Natural killer cell treated with Interleukin-12 subunit alpha and Interleukin-12 subunit beta and Interleukin-15 and Interleukin-18, amount 100 ng/mL, for 72 hours (primary cell): ENCODE measurements around the gene CD22. TPM values are rescaled to one million over a fixed set of nuclear protein-coding genes. Genes with fewer than 3 reads are reported as not detected.

Source experiments
- ATAC-seq, 2 donors: fragments of 150-1000 bp; cut with Tn5 transposase in 1 of 2; sonication (Bioruptor Pico), chemical (Tn5 transposase) in 1 of 2; 2 replicates each; pipeline ENCODE4 v1.10.0; 2021
- DNase-seq: peaks from one replicate; pipeline ENCODE4 v3.0.0; 2022; ENCODE audit warnings: low spot score
- H3K27ac Mint-ChIP-seq, 2 donors: 1 replicate in 1 of 2; 2 replicates in 1 of 2; pipeline ENCODE4 v1.8.0; 2022; ENCODE audit warnings: mixed read lengths in 2 of 2, mild to moderate bottlenecking in 1 of 2, moderate library complexity in 1 of 2
- H3K27me3 Mint-ChIP-seq, 2 donors: 1 replicate in 1 of 2; 2 replicates in 1 of 2; pipeline ENCODE4 v1.8.0; 2022; ENCODE audit warnings: mixed read lengths in 2 of 2
- H3K36me3 Mint-ChIP-seq: one replicate; pipeline ENCODE4 v1.8.0; 2022; ENCODE audit warnings: mixed read lengths
- H3K4me1 Mint-ChIP-seq, 2 donors: 1 replicate in 1 of 2; 2 replicates in 1 of 2; pipeline ENCODE4 v1.8.0; 2022; ENCODE audit warnings: low read depth in 2 of 2, mixed read lengths in 2 of 2, mild to moderate bottlenecking in 1 of 2
- H3K4me3 Mint-ChIP-seq: one replicate; pipeline ENCODE4 v1.8.0; 2022; ENCODE audit warnings: mixed read lengths
- H3K9me3 Mint-ChIP-seq: 2 replicates; pipeline ENCODE4 v1.8.0; 2022; ENCODE audit warnings: mixed read lengths
- total RNA-seq, 2 donors: library from RNA; stranded (reverse); gene quantifications; one replicate each; pipeline ENCODE4 v1.2.3, GENCODE V29; 2022

Gene CD22
- total RNA-seq, 2 donors from 2014 or later, result 1.1 to 15.0 TPM

DNA sequence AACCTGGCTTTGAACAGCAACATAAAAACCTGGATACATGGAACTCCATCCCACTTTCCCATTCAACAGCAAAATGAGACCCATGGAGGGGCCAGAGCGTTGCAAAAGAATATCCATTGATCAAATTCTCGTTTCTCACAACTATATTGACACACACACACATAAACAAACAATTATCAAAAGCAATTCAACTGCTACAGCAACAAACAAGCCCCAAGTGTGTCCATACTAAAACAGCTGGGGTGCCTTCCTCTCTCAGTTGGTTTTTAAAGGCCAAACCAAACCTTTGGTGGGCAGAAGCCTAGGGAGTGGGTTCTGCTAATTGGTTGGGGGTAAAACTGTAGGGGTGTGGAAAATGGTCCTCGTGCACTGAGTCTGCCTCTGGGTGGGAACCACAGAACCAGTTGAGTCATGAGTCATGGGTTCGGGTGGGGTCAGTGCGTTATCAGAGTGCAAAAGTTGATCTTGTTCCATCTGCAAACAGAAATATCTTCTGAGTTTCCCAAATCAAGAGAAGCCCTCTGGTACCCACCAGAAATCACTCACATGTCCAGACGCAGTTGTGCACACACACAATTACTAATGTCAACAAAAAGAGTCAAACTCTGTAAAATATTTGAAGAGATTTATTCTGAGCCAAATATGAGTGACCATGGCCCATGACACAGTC is 60.3 kb downstream of the CD22 start:
- no peak overlapping the region for H3K4me3 Mint-ChIP-seq
- H3K9me3 Mint-ChIP-seq, result peaks cover 4% of the 10 kb centered on the region
- H3K27me3 Mint-ChIP-seq, result peaks cover 0 to 6% of the 10 kb centered on the region in 2 donors
- DNase-seq (no peak), ATAC-seq (no peak)
- H3K27ac Mint-ChIP-seq, result no peak overlapping the region
- H3K4me1 Mint-ChIP-seq, result no peaks in the 10 kb centered on the region
- peaks cover 12% of the 10 kb centered on the region for H3K36me3 Mint-ChIP-seq

- no peak for DNase-seq
- Mint-ChIP-seq H3K4me1 (no peaks in the 10 kb centered on the region), H3K4me3 (no peak overlapping the region)
Observed at GRCh38 chr19:35392742-35393715, 64.0 kb downstream of the CD22 start.

DNA sequence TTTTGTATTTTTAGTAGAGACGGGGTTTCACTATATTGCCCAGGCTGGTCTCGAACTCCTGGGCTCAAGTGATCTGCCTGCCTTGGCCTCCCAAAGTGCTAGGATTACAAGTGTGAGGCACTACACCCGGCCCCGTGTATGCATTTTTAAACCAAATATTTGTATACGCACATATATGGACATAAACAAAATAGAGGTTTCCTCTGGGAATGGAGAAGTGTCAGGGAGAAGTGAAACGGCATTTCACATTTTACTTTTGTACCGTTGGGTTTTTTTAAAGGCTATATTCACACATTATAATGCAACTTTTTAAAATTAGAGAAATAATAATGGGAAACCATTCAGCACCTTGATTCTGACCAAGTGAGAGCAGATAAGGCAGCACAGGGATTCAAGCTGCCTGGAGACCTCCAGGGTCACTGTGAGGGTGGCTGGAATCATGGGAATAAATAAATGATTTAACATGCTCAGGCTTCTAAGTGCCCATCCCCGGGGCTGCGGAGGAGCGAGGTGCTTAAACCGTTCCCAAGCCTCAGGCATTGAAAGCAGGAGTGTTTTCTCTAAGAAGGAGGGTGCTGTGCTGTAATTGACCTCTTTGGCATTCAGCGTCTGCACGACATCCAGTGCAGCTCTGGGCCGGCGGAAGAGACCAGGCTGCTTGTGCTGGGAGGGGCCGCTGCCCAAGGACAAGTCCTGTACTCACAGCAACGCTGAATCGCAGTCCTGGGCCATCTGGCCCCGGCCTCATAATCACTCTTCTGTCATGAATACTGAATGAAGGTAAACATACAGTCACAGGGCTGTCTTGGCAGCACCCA is 66.6 kb downstream of the CD22 start:
- Mint-ChIP-seq H3K9me3 (no peaks in the 10 kb centered on the region), H3K27me3 (no peaks in the 10 kb centered on the region), H3K4me1 (no peaks in the 10 kb centered on the region), H3K27ac (no peak overlapping the region), H3K4me3 (no peak overlapping the region), H3K36me3 (no peaks in the 10 kb centered on the region)
- DNase-seq, result no peak
- ATAC-seq, result no peak

More at GRCh38 chr19:35392742-35393715, 64.0 kb downstream of the CD22 start:
- no peaks in the 10 kb centered on the region for H3K36me3 Mint-ChIP-seq
- no peak for ATAC-seq
- no peaks in the 10 kb centered on the region for H3K27me3 Mint-ChIP-seq
- no peaks in the 10 kb centered on the region for H3K9me3 Mint-ChIP-seq
- no peak overlapping the region for H3K27ac Mint-ChIP-seq

- no peak overlapping the region for H3K4me3 Mint-ChIP-seq
- no peak for ATAC-seq
- no peaks in the 10 kb centered on the region for H3K4me1 Mint-ChIP-seq
- H3K27ac Mint-ChIP-seq, result no peak overlapping the region
- no peaks in the 10 kb centered on the region for H3K9me3 Mint-ChIP-seq
- no peak for DNase-seq
- H3K36me3 Mint-ChIP-seq, result no peaks in the 10 kb centered on the region
- no peaks in the 10 kb centered on the region for H3K27me3 Mint-ChIP-seq
Observed at GRCh38 chr19:35396240-35396885, 67.4 kb downstream of the CD22 start.

Other genes starting within 250 kb of the CD22 start
- gene FXYD3, start 213.4 kb upstream of the CD22 start, total RNA-seq, result not detected
- gene LGI4, start 194.1 kb upstream of the CD22 start, total RNA-seq, result not detected
- gene FXYD1, start 190.4 kb upstream of the CD22 start, total RNA-seq, result not detected
- not detected for gene FXYD7, start 185.9 kb upstream of the CD22 start, total RNA-seq
- 100 to 1,000 TPM; 141 to 236 TPM for gene FXYD5, start 174.5 kb upstream of the CD22 start, total RNA-seq
- gene FAM187B, start 100.4 kb upstream of the CD22 start, total RNA-seq, result not detected
- 1 to 10 TPM; 1.5 to 2.7 TPM for gene LSR, start 80.2 kb upstream of the CD22 start, total RNA-seq
- 100 to 1,000 TPM in 1 of 2 donors, 10 to 100 TPM in 1; 90.4 to 102 TPM for gene USF2, start 60.2 kb upstream of the CD22 start, total RNA-seq
- 1 to 10 TPM in 1 of 2 donors, under 1 TPM in 1; 0.92 to 2.4 TPM for gene HAMP, start 46.7 kb upstream of the CD22 start, total RNA-seq
- gene MAG, start 37.0 kb upstream of the CD22 start, total RNA-seq, result under 1 TPM in 1 of 2 donors, not detected in 1; 0.38 TPM
- under 1 TPM; 0.19 to 0.36 TPM for gene FFAR1, start 18.7 kb downstream of the CD22 start, total RNA-seq
- under 1 TPM in 1 of 2 donors, not detected in 1; 0.62 TPM for gene FFAR3, start 29.3 kb downstream of the CD22 start, total RNA-seq
- gene GPR42, start 41.9 kb downstream of the CD22 start, total RNA-seq, result under 1 TPM in 1 of 2 donors, not detected in 1; 0.56 TPM
- not detected for gene FFAR2, start 119.1 kb downstream of the CD22 start, total RNA-seq
- not detected for gene KRTDAP, start 161.3 kb downstream of the CD22 start, total RNA-seq
- 1 to 10 TPM in 1 of 2 donors, not detected in 1; 1.8 TPM for gene DMKN, start 184.5 kb downstream of the CD22 start, total RNA-seq
- not detected for gene SBSN, start 199.1 kb downstream of the CD22 start, total RNA-seq
- gene GAPDHS, start 204.3 kb downstream of the CD22 start, total RNA-seq, result not detected
- 10 to 100 TPM; 25.3 to 34.4 TPM for gene TMEM147, start 216.4 kb downstream of the CD22 start, total RNA-seq
- not detected for gene ATP4A, start 234.5 kb downstream of the CD22 start, total RNA-seq